ENCODE measurements around the gene OR2M2. TPM values are rescaled to one million over a fixed set of nuclear protein-coding genes. Genes with fewer than 3 reads are reported as not detected.

Gene OR2M2
- total RNA-seq, result not detected

GRCh38 chr1:248174521-248174920, at the start of gene OR2M2:
Gene OR2M2 (plus strand): TSS chr1:248174821. CDS start chr1:248179986, 5,165 bp downstream.
- no peaks in the 10 kb centered on the region for H3K27me3 Mint-ChIP-seq
- H3K9me3 Mint-ChIP-seq, result no peaks in the 10 kb centered on the region
- no peaks in the 10 kb centered on the region for H3K36me3 Mint-ChIP-seq
- DNase-seq (ENCODE audit: low spot score) (no peak), ATAC-seq (no peak)
- H3K27ac Mint-ChIP-seq, result no peak within 1 kb of the TSS
- H3K4me3 Mint-ChIP-seq, result no peak within 1 kb of the TSS
- H3K4me1 Mint-ChIP-seq (ENCODE audit: low read depth in 2 of 2), result no peaks in the 10 kb centered on the region

- Mint-ChIP-seq H3K27ac (no peak overlapping the region), H3K36me3 (peaks cover 20% of the 10 kb centered on the region), H3K9me3 (peaks cover 27% of the 10 kb centered on the region), H3K4me3 (no peak overlapping the region), H3K27me3 (no peaks in the 10 kb centered on the region), H3K4me1 (ENCODE audit: low read depth in 2 of 2) (no peaks in the 10 kb centered on the region)
- ATAC-seq (no peak), DNase-seq (ENCODE audit: low spot score) (no peak)
Measured at GRCh38 chr1:248127653-248128052, 47.0 kb upstream of the OR2M2 start.

- ATAC-seq (no peak), DNase-seq (ENCODE audit: low spot score) (no peak)
- no peaks in the 10 kb centered on the region for H3K36me3 Mint-ChIP-seq
- H3K4me1 Mint-ChIP-seq (ENCODE audit: low read depth in 2 of 2), result no peaks in the 10 kb centered on the region
- no peak overlapping the region for H3K4me3 Mint-ChIP-seq
- no peak overlapping the region for H3K27ac Mint-ChIP-seq
- peaks cover 8% of the 10 kb centered on the region for H3K9me3 Mint-ChIP-seq
- no peaks in the 10 kb centered on the region for H3K27me3 Mint-ChIP-seq
Measured at GRCh38 chr1:248136811-248137210, 37.8 kb upstream of the OR2M2 start.

GRCh38 chr1:248140846-248141245, 33.8 kb upstream of the OR2M2 start:
- no peaks in the 10 kb centered on the region for H3K27me3 Mint-ChIP-seq
- no peaks in the 10 kb centered on the region for H3K4me1 Mint-ChIP-seq (ENCODE audit: low read depth in 2 of 2)
- H3K36me3 Mint-ChIP-seq, result no peaks in the 10 kb centered on the region
- no peak overlapping the region for H3K4me3 Mint-ChIP-seq
- H3K9me3 Mint-ChIP-seq, result peaks cover 18% of the 10 kb centered on the region
- H3K27ac Mint-ChIP-seq, result no peak overlapping the region
- ATAC-seq (no peak), DNase-seq (ENCODE audit: low spot score) (no peak)

GRCh38 chr1:248143311-248143710, 31.3 kb upstream of the OR2M2 start:
- Mint-ChIP-seq H3K27me3 (no peaks in the 10 kb centered on the region), H3K36me3 (no peaks in the 10 kb centered on the region)
- ATAC-seq, result no peak

GRCh38 chr1:248144513-248145198, 30.0 kb upstream of the OR2M2 start, which contains the start of gene OR2M5:
Gene OR2M5 (plus strand): TSS chr1:248145148. CDS start chr1:248145148, 0 bp downstream.
- ATAC-seq (no peak), DNase-seq (ENCODE audit: low spot score) (no peak)
- Mint-ChIP-seq H3K27me3 (no peaks in the 10 kb centered on the region), H3K4me3 (no peak within 1 kb of the TSS), H3K9me3 (peaks cover 31% of the 10 kb centered on the region), H3K4me1 (ENCODE audit: low read depth in 2 of 2) (no peaks in the 10 kb centered on the region), H3K27ac (no peak within 1 kb of the TSS), H3K36me3 (no peaks in the 10 kb centered on the region)

More at GRCh38 chr1:248143311-248143710, 31.3 kb upstream of the OR2M2 start:
- Mint-ChIP-seq H3K4me1 (ENCODE audit: low read depth in 2 of 2) (no peaks in the 10 kb centered on the region), H3K9me3 (peaks cover 22% of the 10 kb centered on the region), H3K27ac (no peak overlapping the region), H3K4me3 (no peak overlapping the region)
- DNase-seq (ENCODE audit: low spot score), result no peak

- Mint-ChIP-seq H3K9me3 (peaks cover 14% of the 10 kb centered on the region), H3K4me1 (ENCODE audit: low read depth in 2 of 2) (no peaks in the 10 kb centered on the region), H3K27me3 (no peaks in the 10 kb centered on the region), H3K27ac (no peak overlapping the region), H3K36me3 (no peaks in the 10 kb centered on the region), H3K4me3 (no peak overlapping the region)
- DNase-seq (ENCODE audit: low spot score), result no peak
- no peak for ATAC-seq
Measured at GRCh38 chr1:248152056-248152827, 22.4 kb upstream of the OR2M2 start.

GRCh38 chr1:248155927-248156326, 18.7 kb upstream of the OR2M2 start:
- ATAC-seq (no peak), DNase-seq (ENCODE audit: low spot score) (no peak)
- no peak overlapping the region for H3K4me3 Mint-ChIP-seq
- no peaks in the 10 kb centered on the region for H3K36me3 Mint-ChIP-seq
- H3K27me3 Mint-ChIP-seq, result no peaks in the 10 kb centered on the region
- no peaks in the 10 kb centered on the region for H3K4me1 Mint-ChIP-seq (ENCODE audit: low read depth in 2 of 2)
- no peak overlapping the region for H3K27ac Mint-ChIP-seq
- peaks cover 3% of the 10 kb centered on the region for H3K9me3 Mint-ChIP-seq

- Mint-ChIP-seq H3K4me1 (ENCODE audit: low read depth in 2 of 2) (no peaks in the 10 kb centered on the region), H3K36me3 (no peaks in the 10 kb centered on the region), H3K27ac (no peak overlapping the region), H3K27me3 (no peaks in the 10 kb centered on the region), H3K4me3 (no peak overlapping the region), H3K9me3 (peaks cover 3% of the 10 kb centered on the region)
- DNase-seq (ENCODE audit: low spot score), result no peak
- no peak for ATAC-seq
Measured at GRCh38 chr1:248158758-248159157, 15.9 kb upstream of the OR2M2 start.

GRCh38 chr1:248164031-248164430, 10.6 kb upstream of the OR2M2 start:
- Mint-ChIP-seq H3K27me3 (no peaks in the 10 kb centered on the region), H3K4me1 (ENCODE audit: low read depth in 2 of 2) (no peaks in the 10 kb centered on the region), H3K36me3 (no peaks in the 10 kb centered on the region), H3K9me3 (peaks cover 9% of the 10 kb centered on the region), H3K4me3 (no peak overlapping the region), H3K27ac (no peak overlapping the region)
- DNase-seq (ENCODE audit: low spot score) (no peak), ATAC-seq (no peak)

- no peak for ATAC-seq
- H3K9me3 Mint-ChIP-seq, result peaks cover 5% of the 10 kb centered on the region
- no peaks in the 10 kb centered on the region for H3K36me3 Mint-ChIP-seq
- H3K4me1 Mint-ChIP-seq (ENCODE audit: low read depth in 2 of 2), result no peaks in the 10 kb centered on the region
- H3K27me3 Mint-ChIP-seq, result no peaks in the 10 kb centered on the region
- DNase-seq (ENCODE audit: low spot score), result no peak
- no peak overlapping the region for H3K27ac Mint-ChIP-seq
- H3K4me3 Mint-ChIP-seq, result no peak overlapping the region
Measured at GRCh38 chr1:248165186-248165585, 9.4 kb upstream of the OR2M2 start.

- Mint-ChIP-seq H3K4me3 (no peak overlapping the region), H3K4me1 (ENCODE audit: low read depth in 2 of 2) (no peaks in the 10 kb centered on the region), H3K27ac (no peak overlapping the region), H3K9me3 (peaks cover 33% of the 10 kb centered on the region), H3K36me3 (no peaks in the 10 kb centered on the region), H3K27me3 (no peaks in the 10 kb centered on the region)
- ATAC-seq (no peak), DNase-seq (ENCODE audit: low spot score) (no peak)
Measured at GRCh38 chr1:248183996-248184395, 9.4 kb downstream of the OR2M2 start.

GRCh38 chr1:248187363-248187762, 12.7 kb downstream of the OR2M2 start:
- Mint-ChIP-seq H3K9me3 (peaks cover 34% of the 10 kb centered on the region), H3K27me3 (no peaks in the 10 kb centered on the region), H3K27ac (no peak overlapping the region), H3K4me1 (ENCODE audit: low read depth in 2 of 2) (no peaks in the 10 kb centered on the region), H3K4me3 (no peak overlapping the region), H3K36me3 (peaks cover 5% of the 10 kb centered on the region)
- ATAC-seq (no peak), DNase-seq (ENCODE audit: low spot score) (no peak)

- no peak overlapping the region for H3K4me3 Mint-ChIP-seq
- H3K27me3 Mint-ChIP-seq, result no peaks in the 10 kb centered on the region
- H3K27ac Mint-ChIP-seq, result no peak overlapping the region
- ATAC-seq (no peak), DNase-seq (ENCODE audit: low spot score) (no peak)
- peaks cover 34% of the 10 kb centered on the region for H3K9me3 Mint-ChIP-seq
- H3K36me3 Mint-ChIP-seq, result peaks cover 5% of the 10 kb centered on the region
- no peaks in the 10 kb centered on the region for H3K4me1 Mint-ChIP-seq (ENCODE audit: low read depth in 2 of 2)
Measured at GRCh38 chr1:248189026-248189425, 14.4 kb downstream of the OR2M2 start.
